Measurements from ENCODE around the gene ABHD4.
"Not testable (repeated sequence)": the region's sequence is repeated elsewhere in the genome, so short reads cannot be mapped to it uniquely, and the experiment has no call there.

Gene ABHD4

DNA sequence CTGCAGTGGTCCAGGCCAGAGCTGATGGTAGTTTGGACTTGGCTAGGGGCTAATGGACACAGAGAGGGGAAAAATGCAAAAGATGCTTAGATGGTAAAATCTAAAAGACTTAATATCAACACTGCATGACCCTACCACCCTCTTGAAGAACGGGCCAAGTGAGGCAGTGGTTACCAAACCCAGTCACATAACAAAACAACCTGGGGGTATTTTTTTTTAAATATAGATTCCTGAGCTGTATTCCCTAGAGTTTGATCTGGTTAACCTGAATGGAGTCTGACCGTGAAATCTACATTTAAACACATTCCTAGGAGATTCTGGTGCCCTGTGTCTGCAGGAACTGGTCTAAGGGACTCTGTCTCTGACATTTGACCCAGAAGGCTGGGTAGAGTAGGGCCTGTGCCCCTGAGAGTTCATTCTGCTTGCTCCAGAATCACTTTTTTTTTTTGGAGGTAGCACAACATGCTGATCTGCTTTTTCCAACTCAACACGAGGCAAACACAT lies 15.7 kb downstream of the ABHD4 start:
- in situ Hi-C loops (cut with MboI; ENCODE audit: low pct_unique_long_range_greater_than_20kb, low sequenced_read_pairs), result no loop called here
- no peak for DNase-seq

DNA sequence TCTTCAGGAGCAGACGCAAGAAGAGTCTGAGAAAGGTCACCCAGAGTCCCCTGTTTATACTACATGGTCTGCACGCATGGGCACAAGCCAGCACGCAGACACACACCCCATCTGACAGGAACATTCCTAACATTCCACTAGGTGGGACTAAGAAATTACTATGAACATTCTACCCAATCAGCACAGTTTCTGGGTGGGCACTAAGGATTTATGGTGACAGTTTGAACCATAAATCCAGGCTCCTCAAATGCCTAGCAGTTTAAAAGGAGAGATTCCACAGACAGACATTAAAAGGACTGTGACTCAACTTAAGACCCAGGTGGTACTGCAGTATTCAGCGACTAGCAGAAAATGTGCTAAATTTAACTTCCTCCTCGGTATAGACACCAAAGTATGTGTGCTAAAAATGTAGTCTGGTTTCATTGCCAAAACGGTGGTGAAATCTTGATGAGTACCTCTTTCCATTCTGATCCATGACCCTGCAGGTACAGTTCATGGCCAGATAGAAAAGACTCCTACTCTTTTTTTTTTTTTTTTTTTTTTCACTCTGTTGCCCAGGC lies 16.2 kb downstream of the ABHD4 start:
- in situ Hi-C loops (cut with MboI; ENCODE audit: low pct_unique_long_range_greater_than_20kb, low sequenced_read_pairs), result no loop called here
- DNase-seq, result peak; percentile 50

DNA sequence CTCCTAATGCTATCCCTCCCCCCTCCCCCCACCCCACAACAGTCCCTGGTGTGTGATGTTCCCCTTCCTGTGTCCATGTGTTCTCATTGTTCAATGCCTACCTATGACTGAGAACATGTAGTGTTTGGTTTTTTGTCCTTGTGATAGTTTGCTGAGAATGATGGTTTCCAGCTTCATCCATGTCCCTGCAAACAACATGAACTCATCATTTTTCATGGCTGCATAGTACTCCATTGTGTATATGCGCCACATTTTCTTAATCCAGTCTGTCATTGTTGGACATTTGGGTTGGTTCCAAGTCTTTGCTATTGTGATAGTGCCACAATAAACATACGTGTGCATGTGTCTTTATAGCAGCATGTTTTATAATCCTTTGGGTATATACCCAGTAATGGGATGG lies 17.7 kb downstream of the ABHD4 start:
- in situ Hi-C loops (cut with MboI; ENCODE audit: low pct_unique_long_range_greater_than_20kb, low sequenced_read_pairs); DNase-seq: not testable (repeated sequence)

DNA sequence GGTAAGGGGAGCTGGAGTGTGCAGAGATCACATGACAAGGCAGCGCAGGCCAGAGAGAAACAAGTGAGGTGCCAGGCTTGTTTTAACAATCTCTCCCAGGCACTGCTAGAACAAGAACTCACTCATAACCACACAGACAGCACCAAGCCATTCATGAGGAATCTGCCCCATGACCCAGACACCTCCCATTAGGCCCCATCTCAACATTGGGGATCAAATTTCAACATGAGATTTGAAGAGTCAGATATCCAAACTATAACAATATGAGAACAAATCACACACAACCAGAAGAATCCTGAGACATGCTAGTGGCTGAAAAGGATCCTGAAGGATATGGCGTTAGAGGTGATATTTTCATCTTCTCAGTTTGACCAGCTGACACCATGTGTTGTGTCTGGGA lies 24.2 kb downstream of the ABHD4 start:
- in situ Hi-C loops (cut with MboI; ENCODE audit: low pct_unique_long_range_greater_than_20kb, low sequenced_read_pairs), result no loop called here
- no peak for DNase-seq

DNA sequence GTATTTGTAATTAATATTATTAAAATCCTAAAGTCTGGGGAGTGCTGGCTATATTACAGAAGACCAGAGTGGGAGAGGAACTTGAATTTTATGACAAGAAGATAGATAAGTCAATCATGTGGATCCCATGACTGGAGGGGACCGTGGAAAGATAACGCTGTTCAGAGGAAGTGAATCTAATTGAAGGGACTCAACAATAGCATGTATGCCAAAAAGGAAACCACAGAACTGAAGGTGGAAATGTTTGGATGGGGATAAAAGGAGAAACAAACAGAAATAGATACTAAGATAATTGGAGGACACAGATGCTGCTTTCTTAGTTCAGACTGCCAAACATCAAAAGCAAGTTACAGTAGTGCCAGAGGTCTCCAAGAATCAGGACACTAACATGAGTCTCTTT lies 24.9 kb downstream of the ABHD4 start:
- peak; percentile 97 for DNase-seq
- in situ Hi-C loops (cut with MboI; ENCODE audit: low pct_unique_long_range_greater_than_20kb, low sequenced_read_pairs), result no loop called here

DNA sequence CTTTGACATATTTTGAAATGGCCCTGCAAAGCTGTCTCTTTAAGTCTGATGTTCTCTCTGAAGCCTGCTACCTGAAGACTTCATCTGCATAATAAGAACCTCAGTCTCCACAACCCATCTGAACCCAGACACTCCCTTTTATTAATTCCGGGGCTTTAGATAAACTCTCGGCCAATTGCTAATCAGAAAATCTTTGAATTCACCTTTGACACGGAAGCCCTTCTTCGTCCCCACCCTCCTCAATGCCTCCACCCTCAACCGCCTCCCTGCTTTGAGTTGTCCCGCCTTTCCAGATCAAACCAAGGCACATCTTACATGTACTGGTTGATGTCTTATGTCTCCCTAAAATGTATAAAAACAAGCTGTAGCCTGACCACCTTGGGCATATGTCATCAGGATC lies 28.5 kb downstream of the ABHD4 start:
- in situ Hi-C loops (cut with MboI; ENCODE audit: low pct_unique_long_range_greater_than_20kb, low sequenced_read_pairs), result no loop called here
- no peak for DNase-seq

DNA sequence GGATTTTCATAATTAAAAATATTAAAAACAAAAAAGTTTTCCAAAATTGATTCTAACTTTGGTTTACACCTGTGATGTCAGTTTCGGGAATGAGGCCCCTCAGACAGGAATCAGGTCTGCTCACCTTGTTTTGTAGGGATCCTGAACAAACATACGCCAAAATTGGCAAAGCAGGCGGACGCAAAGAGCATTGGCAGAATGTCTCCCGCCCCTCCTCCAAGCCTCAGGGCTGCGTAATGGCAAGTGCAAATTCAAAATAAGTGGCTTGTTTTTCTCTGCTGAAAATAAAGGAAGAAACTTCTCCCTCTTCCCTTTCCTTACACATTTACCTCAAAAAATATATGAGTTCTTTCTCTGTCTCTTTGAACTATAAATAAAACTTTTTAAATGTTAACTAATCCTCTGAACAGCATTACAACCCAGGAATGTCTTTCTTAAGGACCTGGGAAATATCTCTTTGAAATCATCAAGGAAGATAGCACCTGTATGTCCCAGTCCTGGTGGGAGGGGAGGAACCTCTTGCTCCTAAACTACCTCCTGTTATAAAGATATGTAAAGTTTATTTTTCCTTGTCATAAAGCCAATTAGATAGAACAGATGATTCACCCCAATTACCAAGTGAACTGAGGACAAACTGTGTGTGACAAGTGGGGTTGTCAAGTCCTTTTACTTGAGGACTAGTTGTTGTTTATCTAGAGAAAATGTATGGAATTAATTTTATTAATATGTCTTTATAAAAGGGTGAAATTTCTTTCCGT lies 29.6 kb downstream of the ABHD4 start:
- in situ Hi-C loops (cut with MboI; ENCODE audit: low pct_unique_long_range_greater_than_20kb, low sequenced_read_pairs), result no loop called here

DNA sequence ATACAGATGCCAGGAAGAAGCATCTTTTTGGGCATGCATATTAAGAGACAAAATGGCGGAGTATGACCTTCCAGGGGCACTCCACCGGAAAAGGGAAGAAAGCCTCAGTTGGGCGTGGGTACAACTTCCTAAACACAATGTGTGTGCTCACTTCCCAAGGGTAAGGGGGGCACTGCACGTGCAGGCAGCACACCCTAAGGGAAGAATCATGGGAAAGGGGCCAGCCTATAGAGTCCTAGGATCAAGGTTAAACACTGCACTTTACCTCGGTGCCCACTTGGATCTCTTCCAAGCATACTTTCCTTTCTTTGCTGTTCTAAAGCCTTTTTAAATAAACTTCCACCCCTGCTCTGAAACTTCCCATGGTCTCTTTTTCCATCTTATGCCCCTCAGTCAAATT lies 31.3 kb downstream of the ABHD4 start:
- in situ Hi-C loops (cut with MboI; ENCODE audit: low pct_unique_long_range_greater_than_20kb, low sequenced_read_pairs), result no loop called here
- no peak for DNase-seq

More for the DNA sequence above, 29.6 kb downstream of the ABHD4 start:
- DNase-seq, result no peak

DNA sequence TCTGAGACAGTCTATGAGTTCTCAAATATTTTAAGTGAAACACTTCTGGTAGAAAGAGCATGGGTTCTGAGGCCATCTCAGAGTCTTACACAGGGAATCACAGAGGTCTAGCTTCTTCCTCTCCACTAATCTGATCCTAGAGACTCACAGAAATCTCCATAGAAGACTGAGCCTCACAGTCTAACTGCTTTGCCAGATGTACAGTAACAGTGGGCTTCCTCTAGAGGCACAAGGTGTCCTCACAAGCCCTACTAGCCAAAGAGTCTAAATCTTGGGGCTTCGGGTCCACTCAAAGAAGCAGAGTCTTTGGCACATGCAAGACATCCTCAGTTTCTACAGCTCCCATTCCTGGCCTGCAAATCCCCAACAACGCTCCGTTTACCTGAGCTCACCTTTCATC lies 32.0 kb downstream of the ABHD4 start:
- in situ Hi-C loops (cut with MboI; ENCODE audit: low pct_unique_long_range_greater_than_20kb, low sequenced_read_pairs), result no loop called here
- no peak for DNase-seq

DNA sequence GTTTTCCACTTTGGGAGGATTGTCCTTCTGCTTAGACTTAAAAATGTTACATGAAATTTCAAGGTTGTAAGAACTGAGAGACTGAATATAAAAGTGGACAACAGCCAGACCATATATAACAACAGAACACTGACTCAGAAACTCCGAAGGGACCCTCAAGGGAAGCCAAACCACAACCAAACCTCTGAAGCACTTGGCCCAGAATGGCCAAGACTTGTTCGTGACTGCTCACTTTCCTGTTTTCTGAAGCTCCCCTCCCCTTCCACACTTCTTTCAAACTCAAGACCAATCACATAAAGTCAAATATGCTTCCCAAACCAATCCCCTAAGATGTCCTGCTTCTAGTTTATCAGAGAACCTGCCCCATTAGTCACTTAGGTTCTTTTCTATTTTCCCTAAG lies 32.4 kb downstream of the ABHD4 start:
- in situ Hi-C loops (cut with MboI; ENCODE audit: low pct_unique_long_range_greater_than_20kb, low sequenced_read_pairs), result no loop called here
- no peak for DNase-seq

DNA sequence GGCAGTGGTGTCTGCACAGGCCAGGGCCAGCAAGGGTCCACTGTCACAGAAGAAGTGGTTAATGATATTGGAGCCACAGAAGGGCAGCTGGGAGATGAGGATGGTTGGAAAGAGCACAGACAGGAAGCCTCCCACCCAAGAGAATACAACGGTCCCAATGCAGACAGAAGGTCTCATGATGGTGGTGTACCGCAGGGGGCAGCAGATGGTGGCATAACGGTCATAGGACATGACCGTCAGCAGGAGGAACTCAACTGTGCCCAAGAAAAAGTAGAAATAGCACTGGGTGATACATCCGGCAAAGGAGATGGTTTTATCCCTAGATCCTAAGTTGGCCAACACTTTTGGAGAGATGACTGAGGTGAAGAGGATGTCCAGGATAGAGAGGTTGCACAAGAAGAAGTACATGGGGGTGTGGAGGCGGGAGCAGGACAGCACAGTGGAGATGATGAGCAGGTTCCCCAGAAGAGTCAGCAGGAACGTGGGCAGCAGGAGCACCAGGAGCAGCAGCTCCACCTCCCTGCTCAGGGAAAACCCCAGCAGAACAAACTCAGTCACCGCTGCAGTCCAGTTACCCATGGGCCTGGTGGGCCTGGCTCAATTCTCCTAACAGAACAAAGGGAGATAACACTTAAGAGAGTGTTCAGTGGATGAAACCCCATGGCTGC lies 36.3 kb downstream of the ABHD4 start:
- in situ Hi-C loops (cut with MboI; ENCODE audit: low pct_unique_long_range_greater_than_20kb, low sequenced_read_pairs), result no loop called here
- DNase-seq, result peak; percentile 75

DNA sequence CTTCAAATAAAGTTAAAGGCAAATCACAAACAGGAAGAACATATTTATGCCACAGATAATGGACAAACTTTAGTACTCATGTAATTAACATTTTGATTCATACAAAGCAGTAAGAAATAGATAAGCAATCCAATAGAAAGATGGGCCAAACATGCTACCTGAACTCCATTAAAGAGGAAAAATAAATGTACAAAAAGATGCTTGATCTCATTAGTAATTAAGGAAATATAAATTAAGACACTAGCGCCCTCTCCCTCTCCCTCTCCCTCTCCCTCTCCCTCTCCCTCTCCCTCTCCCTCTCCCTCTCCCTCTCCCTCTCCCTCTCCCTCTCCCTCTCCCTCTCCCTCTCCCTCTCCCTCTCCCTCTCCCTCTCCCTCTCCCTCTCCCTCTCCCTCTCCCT lies 37.9 kb downstream of the ABHD4 start:
- DNase-seq; in situ Hi-C loops (cut with MboI; ENCODE audit: low pct_unique_long_range_greater_than_20kb, low sequenced_read_pairs): not testable (repeated sequence)

DNA sequence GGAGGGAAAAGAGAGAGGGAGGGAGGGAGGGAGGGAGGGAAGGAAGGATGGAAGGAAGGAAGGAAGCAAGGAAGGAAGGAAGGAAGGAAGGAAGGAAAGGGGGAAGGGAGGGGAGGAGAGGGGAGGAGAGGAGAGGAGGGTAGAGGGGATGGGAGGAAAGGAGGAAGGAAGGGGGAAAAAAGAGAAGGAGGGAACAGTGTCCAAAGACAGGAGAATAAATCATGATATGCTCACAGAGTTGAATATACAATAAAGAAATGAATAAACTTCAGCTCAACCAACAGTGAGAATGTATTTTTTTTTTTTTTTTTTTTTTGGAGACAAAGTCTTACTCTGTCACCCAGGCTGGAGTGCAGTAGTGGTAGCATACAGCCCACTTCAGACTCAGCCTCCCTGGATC lies 42.1 kb downstream of the ABHD4 start:
- in situ Hi-C loops (cut with MboI; ENCODE audit: low pct_unique_long_range_greater_than_20kb, low sequenced_read_pairs), result no loop called here
- no peak for DNase-seq

DNA sequence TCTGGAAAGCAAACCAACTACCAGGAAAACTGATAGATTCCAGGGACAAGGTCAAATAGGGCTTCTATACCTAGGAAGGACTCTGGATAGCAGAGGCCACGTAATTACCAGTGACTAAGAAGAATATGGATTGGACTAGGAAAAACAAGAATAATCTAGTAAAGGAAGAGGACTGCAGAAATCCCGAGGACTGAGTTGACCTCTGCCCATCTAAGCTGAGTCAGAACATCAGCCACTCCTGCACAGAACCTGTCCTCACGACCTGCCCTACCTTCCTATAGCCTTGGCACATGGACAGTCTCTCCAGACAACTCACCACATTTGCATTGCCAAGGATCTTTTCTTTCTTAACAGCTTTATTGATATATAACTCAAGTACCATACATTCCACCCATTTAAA lies 43.7 kb downstream of the ABHD4 start:
- in situ Hi-C loops (cut with MboI; ENCODE audit: low pct_unique_long_range_greater_than_20kb, low sequenced_read_pairs), result no loop called here
- no peak for DNase-seq

DNA sequence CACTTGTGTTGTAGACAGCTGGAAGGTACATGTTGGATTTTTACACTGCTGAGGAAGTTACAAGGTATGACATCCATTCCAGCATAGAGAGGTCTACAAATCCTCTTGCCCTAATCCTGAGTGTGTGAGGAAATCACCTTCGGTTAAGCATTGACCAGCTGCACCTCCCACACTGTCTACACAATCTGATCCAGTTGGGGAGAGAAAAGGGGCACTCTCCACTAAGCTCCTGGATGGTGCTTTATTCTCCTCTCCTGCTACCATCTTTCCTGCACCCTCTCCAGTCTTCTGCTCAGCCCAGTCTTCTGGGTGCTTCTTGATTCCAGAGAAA lies 46.2 kb downstream of the ABHD4 start, which contains the start of gene OR6J1:
TSS of gene OR6J1 (minus strand) at position 48 of the 331 bp plus-strand sequence. CDS start 9,541 bp downstream, outside the sequence.
- in situ Hi-C loops (cut with MboI; ENCODE audit: low pct_unique_long_range_greater_than_20kb, low sequenced_read_pairs), result no loop called here
- no peak for DNase-seq

DNA sequence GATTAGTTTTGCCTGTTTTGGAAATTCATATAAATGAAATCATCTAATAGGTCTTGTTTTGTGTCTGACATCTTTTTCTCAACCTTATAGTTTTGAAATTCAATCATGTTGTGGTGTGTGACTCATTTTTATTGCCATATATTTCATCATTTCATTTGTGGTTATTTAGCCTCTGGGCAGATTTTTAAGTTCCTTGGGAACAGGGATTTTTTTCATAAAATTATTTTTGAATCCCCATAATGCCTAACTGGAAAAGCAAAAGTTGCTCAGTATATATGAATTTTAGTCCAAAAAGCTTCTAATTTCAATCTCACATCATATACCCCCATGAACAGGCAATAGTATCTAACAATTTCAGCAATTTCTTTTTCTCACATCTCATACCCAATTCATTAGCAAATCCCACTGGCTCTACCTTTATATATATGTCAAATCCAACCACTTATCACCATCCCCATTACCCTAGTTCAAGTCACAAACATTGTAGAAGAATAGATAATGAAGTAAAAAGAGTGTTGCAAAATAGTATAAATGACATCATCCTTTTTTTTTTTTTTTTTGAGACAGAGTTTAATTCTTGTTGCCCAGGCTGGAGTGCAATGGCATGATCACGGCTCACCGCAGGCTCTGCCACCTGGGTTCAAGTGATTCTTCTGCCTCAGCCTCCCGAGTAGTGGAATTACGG lies 48.6 kb downstream of the ABHD4 start:
- in situ Hi-C loops (cut with MboI; ENCODE audit: low pct_unique_long_range_greater_than_20kb, low sequenced_read_pairs), result no loop called here
- no peak for DNase-seq

DNA sequence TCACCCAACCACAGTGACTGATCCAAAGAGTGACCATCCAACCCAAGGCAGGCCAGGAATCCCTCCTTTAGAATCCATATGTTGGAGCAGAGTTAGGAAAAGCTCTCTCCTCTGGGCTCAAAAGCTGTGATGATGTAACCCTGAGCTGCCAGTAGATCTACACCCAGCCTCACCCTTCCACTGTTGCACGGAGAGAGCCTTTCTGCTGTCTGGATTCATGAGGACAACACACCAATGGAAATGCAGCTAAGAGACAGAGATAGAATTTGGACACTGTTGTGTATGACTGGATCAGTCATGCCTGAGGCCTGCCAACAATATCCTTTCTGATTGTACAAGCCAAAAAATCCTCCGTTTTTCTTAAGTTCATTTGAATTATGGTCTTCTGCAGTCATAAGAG lies 50.4 kb downstream of the ABHD4 start:
- DNase-seq, result no peak
- in situ Hi-C loops (cut with MboI; ENCODE audit: low pct_unique_long_range_greater_than_20kb, low sequenced_read_pairs), result no loop called here

DNA sequence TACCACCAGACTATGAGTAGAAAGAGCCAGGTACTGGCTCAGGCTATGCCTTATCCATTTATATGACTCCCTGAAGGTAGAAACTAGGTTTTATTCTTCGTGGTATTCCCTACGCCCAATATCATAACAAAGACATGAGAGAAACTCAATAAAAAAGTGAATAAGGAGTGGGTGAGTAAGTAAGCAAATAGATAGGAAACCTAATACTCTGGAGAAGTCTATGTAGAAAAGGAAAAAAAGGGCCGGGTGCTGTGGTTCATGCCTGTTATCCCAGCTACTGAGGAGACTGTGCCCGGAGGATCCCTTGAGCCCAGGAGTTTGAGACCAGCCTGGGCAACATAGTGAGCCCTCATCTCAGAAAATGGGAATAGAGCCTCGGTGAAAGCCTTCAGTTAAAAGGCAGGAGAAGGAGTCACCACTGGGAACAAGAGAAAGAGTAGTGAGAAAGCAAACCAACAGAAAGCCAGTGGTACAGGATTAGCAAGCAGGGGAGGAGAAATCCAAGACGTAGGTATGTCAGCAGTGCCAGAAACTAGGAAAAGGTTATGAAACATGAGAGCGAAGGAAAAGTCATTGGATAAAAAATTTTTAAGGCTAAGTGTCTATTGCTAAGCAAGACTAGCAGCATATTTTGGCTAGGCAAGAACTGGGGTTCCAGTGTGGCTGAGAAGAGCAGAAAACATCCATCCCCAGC lies 52.1 kb downstream of the ABHD4 start:
- in situ Hi-C loops (cut with MboI; ENCODE audit: low pct_unique_long_range_greater_than_20kb, low sequenced_read_pairs), result no loop called here
- no peak for DNase-seq

DNA sequence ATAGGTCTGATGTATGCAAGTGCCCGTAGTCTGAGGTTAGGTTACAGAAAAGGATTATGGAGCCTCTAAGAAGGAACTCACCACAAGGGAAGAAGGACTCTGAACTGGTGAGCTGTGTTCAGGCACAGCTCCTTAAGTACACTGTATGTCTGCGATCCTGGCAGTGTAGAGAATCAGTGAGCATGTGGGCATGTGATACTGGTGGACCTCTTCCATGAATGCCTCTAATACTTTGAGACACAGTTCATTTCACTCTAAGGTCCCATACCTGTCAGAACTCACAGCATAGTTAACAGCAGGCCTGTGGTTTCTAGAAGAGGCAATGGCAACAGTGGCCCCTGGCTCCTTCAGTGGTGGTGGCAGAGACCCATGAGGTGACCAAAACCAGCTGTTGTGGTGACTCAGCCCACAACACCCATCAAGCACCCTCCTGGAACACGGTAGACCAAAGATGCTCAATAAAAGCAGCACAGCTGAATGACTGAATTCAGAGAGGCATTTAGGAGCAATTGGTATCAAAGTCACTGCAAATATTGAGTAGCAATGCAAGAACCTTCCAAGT lies 52.9 kb downstream of the ABHD4 start:
- peak; percentile 60 for DNase-seq
- in situ Hi-C loops (cut with MboI; ENCODE audit: low pct_unique_long_range_greater_than_20kb, low sequenced_read_pairs), result no loop called here

Data from KBM-7 (cell line).